ENCODE data around the gene TM2D1.

DNA sequence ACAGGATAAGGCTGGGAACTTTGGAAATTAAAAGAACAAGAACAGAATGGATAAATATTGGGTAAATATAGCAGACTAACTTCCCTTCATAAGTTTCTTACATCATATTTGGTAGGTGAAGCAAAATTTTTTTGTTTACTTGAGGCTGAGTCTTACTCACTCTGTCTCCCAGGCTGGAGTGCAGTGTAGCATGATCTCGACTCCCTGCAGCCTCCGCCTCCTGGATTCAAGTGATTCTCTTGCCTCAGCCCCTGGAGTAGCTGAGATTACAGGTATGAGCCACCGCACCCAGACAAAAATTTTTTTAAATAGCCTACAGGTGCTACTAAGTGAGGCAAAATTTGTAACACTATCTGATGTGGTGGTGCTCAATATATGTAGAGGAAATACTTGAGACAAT is 50.7 kb downstream of the TM2D1 start:
- TF ChIP-seq GATA2 (IDR thresholded peaks at IDR 0.05; ENCODE audit: low read depth, low read length) (no peak), GATA3 (IDR thresholded peaks at IDR 0.05; ENCODE audit: low read depth, low read length) (no peak)

Data from SH-SY5Y (cell line).